GM18951 (cell line): ENCODE measurements around the gene ANK2.

ENCODE experiments used
- POLR2A ChIP-seq: IDR thresholded peaks from 4 replicates; pipeline ENCODE4 v1.6.1; 2011; ENCODE audit warnings: mild to moderate bottlenecking; ENCODE audit not compliant: insufficient read length, insufficient read depth; ENCODE audit errors: extremely low read depth
- in situ Hi-C: fragments of 300-500 bp; cut with MboI; formaldehyde crosslinking; loops from one replicate; pipeline ENCODE4 v1.12.0; 2022; ENCODE audit warnings: low sequenced_read_pairs, mixed read lengths, inconsistent platforms; ENCODE audit not compliant: unreplicated experiment

Gene ANK2

GRCh38 chr4:113322736-113323135, 273.3 kb downstream of the ANK2 start:
- no peak for TF ChIP-seq POLR2A

DNA sequence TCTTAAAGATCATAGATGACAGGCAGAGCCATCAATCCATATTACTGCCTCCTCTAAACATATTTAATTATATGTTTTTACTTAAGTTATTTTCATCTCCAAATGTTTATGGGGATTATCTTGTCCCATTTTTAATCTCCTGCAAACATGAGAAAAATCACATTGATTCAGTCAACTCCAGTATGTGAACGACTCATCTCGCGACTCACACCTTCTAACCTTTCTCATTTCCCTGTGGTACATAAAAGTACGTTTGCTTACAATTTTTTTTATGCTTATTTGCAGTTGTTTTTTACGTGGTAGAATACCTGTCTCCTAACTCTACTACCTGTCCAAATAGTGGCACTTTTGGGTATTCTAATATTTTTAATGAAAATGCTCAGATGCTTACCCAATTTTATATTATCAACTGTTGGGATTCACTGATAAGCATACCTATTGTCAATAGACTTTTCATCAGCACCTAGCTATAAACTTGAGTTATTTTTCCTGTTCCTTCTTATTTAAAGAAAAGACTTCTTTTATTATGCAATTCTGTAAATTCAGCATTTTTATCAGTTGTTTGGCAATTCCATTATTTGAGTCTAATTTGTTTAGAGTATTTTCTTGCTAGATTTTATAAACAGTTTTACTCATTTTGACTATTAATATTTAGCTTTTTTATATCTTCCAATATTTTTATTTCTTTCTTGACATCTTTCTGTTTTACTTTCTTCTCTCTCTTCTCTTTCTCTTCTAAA, 276.6 kb downstream of the ANK2 start:
- TF ChIP-seq POLR2A = no peak
- in situ Hi-C loops = no loop called here

More at GRCh38 chr4:113322736-113323135, 273.3 kb downstream of the ANK2 start:
- in situ Hi-C loops = no loop called here

- TF ChIP-seq POLR2A = no peak
- in situ Hi-C loops = no loop called here
These were observed 278.0 kb downstream of the ANK2 start for GRCh38 chr4:113327494-113327893.

DNA sequence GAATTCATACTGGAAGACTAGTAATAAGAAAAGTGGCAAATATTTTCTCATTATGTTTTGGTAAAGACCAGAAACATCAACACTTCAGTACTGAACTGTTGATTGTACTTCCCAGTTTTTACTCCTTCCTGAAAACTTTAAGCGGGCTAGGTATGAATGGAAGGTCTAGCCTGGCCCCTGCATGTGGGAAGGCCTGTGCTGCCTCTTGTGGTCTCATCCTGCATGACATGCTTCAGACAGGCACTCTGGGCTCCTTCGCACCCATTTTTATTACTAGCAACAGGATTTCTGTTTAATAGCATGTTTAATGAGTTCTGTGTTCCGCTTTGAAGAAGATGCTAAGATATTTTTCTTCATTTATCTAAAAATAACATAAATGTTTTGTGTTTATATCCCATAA, 279.1 kb downstream of the ANK2 start:
- TF ChIP-seq POLR2A = no peak
- in situ Hi-C loops = no loop called here

- in situ Hi-C loops = no loop called here
- no peak for TF ChIP-seq POLR2A
These were observed 280.7 kb downstream of the ANK2 start for GRCh38 chr4:113330200-113330599.

GRCh38 chr4:113331811-113332210, 282.4 kb downstream of the ANK2 start:
- TF ChIP-seq POLR2A = no peak
- in situ Hi-C loops = no loop called here

- in situ Hi-C loops = no loop called here
- TF ChIP-seq POLR2A = no peak
These were observed 283.2 kb downstream of the ANK2 start for GRCh38 chr4:113332701-113333100.

DNA sequence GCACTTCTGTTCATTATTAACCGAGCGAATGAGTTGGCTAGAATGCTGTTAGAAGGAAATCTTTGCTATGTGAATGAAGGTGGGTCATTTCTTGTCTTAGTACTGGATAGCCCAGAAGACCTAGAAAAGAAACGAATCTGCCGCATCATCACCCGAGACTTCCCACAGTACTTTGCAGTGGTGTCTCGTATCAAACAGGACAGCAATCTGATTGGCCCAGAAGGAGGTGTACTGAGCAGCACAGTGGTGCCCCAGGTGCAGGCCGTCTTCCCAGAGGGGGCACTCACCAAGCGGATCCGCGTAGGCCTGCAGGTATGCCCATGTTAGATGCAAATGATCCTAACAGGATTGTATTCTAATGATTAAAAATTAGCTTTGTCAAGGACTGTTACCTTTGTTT, 286.3 kb downstream of the ANK2 start:
- in situ Hi-C loops = no loop called here
- TF ChIP-seq POLR2A = no peak

- in situ Hi-C loops = no loop called here
- TF ChIP-seq POLR2A = no peak
These were observed 287.1 kb downstream of the ANK2 start for GRCh38 chr4:113336556-113336955.

DNA sequence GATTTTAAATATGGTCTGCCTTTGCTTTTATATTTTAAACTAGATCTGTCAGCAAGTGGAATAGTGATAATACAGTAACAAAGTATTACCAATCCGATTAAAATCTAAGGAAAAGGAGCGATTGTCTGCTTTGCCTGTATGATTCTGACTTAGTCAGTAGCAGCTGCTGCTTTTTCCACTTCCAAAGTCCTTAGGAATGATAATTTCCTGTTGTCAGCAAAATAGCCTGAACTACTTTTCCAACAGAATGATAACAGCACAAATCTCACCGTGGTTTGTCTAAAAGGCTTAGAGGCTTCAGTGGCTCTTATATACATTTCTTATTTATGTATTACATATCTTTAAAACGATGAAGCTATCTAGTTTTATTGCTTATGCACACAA, 290.0 kb downstream of the ANK2 start:
- in situ Hi-C loops = no loop called here
- TF ChIP-seq POLR2A = no peak

- in situ Hi-C loops = no loop called here
- TF ChIP-seq POLR2A = no peak
These were observed 294.6 kb downstream of the ANK2 start for GRCh38 chr4:113344100-113344499.

- in situ Hi-C loops = no loop called here
These were observed 297.8 kb downstream of the ANK2 start for GRCh38 chr4:113347245-113347644.

GRCh38 chr4:113349430-113349829, 300.0 kb downstream of the ANK2 start:
- in situ Hi-C loops = no loop called here

More at GRCh38 chr4:113347245-113347644, 297.8 kb downstream of the ANK2 start:
- TF ChIP-seq POLR2A = no peak

DNA sequence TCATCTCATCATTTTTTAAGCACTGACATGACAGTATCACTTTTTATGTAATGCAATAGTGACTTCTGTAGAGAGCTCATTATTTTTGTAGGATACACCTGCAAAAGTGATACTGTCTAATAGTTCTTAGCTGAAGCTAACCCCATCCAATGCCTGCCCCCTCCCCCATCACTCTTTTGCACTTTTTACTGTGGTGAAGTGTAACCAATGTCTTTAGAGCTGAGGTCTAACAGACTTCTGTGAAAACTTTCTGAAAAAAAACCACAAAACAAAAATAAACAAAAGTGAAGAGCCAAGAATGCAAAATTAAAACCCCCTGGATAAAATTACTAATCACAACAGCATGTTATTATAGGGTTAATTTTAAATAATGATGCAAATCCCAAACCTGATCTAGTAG, 301.1 kb downstream of the ANK2 start:
- TF ChIP-seq POLR2A = no peak
- in situ Hi-C loops = no loop called here

More at GRCh38 chr4:113349430-113349829, 300.0 kb downstream of the ANK2 start:
- no peak for TF ChIP-seq POLR2A
